Fibroblast of pulmonary artery (primary cell): ENCODE results near the gene RNF133.

Experiments
- DNase-seq: peaks from one replicate; pipeline ENCODE4 v3.0.0-alpha.2; 2010; ENCODE audit warnings: low read depth
- H3K4me3 ChIP-seq: replicated peaks from 2 replicates; pipeline ENCODE4 v1.5.1; 2011; ENCODE audit warnings: low read depth, mild to moderate bottlenecking, control low read depth, low read length, moderate library complexity
- TF ChIP-seq, protein P1 (sequence below): IDR thresholded peaks from 2 replicates; pipeline ENCODE4 v1.5.1; 2011; ENCODE audit warnings: mild to moderate bottlenecking, control low read depth, low read length, inconsistent platforms; ENCODE audit errors: missing control alignments

Gene RNF133

GRCh38 chr7:122727354-122727753 is 28.4 kb upstream of the RNF133 start:
- TF ChIP-seq, protein P1, sequence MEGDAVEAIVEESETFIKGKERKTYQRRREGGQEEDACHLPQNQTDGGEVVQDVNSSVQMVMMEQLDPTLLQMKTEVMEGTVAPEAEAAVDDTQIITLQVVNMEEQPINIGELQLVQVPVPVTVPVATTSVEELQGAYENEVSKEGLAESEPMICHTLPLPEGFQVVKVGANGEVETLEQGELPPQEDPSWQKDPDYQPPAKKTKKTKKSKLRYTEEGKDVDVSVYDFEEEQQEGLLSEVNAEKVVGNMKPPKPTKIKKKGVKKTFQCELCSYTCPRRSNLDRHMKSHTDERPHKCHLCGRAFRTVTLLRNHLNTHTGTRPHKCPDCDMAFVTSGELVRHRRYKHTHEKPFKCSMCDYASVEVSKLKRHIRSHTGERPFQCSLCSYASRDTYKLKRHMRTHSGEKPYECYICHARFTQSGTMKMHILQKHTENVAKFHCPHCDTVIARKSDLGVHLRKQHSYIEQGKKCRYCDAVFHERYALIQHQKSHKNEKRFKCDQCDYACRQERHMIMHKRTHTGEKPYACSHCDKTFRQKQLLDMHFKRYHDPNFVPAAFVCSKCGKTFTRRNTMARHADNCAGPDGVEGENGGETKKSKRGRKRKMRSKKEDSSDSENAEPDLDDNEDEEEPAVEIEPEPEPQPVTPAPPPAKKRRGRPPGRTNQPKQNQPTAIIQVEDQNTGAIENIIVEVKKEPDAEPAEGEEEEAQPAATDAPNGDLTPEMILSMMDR: no peak
- no peak for DNase-seq
- H3K4me3 ChIP-seq: no peak overlapping the region

GRCh38 chr7:122726881-122727280 is 28.0 kb upstream of the RNF133 start:
- TF ChIP-seq, protein P1: no peak
- no peak overlapping the region for H3K4me3 ChIP-seq
- no peak for DNase-seq

DNA sequence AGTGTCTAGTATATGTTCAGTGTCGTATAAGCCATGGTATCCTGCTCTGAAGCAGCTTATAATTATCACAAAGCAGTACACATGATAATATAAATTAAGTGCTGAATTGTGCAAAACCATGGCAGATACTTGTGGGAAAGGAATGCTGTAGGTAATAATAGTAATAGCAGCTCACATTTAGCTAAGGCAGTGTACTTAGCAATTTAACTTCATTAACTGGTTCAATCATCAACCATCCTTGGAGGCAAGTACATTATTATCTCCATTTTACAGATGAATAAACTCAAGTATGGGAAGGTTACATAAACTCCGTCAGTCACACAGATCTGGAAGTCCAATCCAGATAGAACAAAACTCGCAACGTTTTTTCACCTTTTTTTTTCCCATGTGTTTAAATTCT is 25.4 kb upstream of the RNF133 start:
- TF ChIP-seq, protein P1: no peak
- H3K4me3 ChIP-seq: no peak overlapping the region
- no peak for DNase-seq

GRCh38 chr7:122719010-122719578 is 20.2 kb upstream of the RNF133 start:
- no peak for DNase-seq
- TF ChIP-seq, protein P1: no peak
- H3K4me3 ChIP-seq: no peak overlapping the region

DNA sequence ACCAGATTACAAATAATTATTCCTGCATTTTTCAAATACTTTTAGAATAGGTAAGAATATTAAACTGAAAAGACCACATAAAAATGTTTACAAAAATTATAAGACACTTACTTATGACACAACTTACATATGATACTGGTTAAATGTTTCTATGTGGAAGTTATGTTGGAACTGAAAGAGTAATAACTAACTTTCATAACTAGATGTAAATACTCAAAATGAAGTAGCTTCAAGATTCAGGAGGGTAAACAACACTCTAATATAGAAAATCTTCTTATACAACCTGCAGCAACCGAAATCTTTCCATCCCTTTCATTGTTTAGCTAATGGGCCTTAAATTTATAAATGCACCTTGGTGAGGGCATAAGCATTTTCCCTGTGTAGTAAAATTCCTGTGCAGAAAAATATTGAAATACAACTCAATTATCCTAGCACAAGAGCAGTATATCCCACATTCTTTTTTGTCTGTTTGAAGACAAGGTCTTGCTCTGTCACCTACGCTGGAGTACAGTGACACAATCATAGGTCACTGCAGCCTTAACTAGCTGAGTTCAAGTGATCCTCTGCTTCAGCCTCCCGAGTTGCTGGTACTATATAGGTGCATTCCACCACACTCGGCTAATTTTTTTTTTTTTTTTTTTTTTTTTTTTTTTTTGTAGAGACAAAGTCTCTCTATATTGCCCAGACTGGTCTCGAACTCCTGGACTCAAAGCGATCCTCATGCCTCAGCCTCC is 18.6 kb upstream of the RNF133 start:
- TF ChIP-seq, protein P1: no peak
- H3K4me3 ChIP-seq: no peak overlapping the region
- no peak for DNase-seq

DNA sequence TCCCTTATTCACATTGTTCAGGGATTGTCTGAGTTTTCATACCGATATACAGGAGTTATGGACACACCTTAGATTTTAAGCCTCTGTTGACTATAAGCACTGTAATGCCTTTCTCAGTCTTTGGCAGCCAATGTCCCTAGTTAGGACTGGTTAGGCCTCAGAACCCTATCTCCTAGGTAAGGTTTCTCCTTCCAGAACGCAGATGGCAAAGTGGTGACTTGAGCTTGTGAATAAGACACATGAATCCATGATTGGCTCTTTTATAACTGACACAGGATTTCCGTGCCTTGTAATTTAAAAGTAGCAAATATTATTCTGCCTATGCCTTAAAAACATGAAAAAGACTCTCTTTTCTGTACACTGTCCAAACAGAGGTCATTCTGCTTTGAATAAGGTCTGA is 16.3 kb upstream of the RNF133 start:
- no peak for DNase-seq
- TF ChIP-seq, protein P1: no peak
- H3K4me3 ChIP-seq: no peak overlapping the region

GRCh38 chr7:122710916-122711315 is 12.0 kb upstream of the RNF133 start:
- no peak for DNase-seq
- TF ChIP-seq, protein P1: no peak
- H3K4me3 ChIP-seq: no peak overlapping the region
